ENCODE data around the gene TANK.

The TANK gene

GRCh38 chr2:161233858-161234431 lies 73.7 kb downstream of the TANK start:
- no peak for DNase-seq

GRCh38 chr2:161234627-161235026 lies 74.4 kb downstream of the TANK start:
- DNase-seq: no peak

- peak in 1 of 2 donors; percentile 48 for DNase-seq
Observed at GRCh38 chr2:161237392-161238264, 77.4 kb downstream of the TANK start.

GRCh38 chr2:161238265-161238559 lies 78.0 kb downstream of the TANK start:
- no peak for DNase-seq

GRCh38 chr2:161238560-161239325 lies 78.5 kb downstream of the TANK start:
- DNase-seq: peak; percentile 34 to 53

GRCh38 chr2:161239326-161240109 lies 79.3 kb downstream of the TANK start:
- no peak for DNase-seq

GRCh38 chr2:161241894-161242293 lies 81.7 kb downstream of the TANK start:
- DNase-seq: no peak

- DNase-seq: no peak
Observed at GRCh38 chr2:161243312-161243711, 83.1 kb downstream of the TANK start.

GRCh38 chr2:161243905-161244304 lies 83.7 kb downstream of the TANK start:
- DNase-seq: no peak

- DNase-seq: peak; percentile 79 to 83
Observed at GRCh38 chr2:161244387-161245260, 84.4 kb downstream of the TANK start.

GRCh38 chr2:161245261-161245553 lies 85.0 kb downstream of the TANK start:
- no peak for DNase-seq

- no peak for DNase-seq
Observed at GRCh38 chr2:161245671-161246070, 85.4 kb downstream of the TANK start.

- DNase-seq: no peak
Observed at GRCh38 chr2:161246281-161246680, 86.1 kb downstream of the TANK start.

- DNase-seq: peak in 1 of 2 donors; percentile 46
Observed at GRCh38 chr2:161250864-161251436, 90.7 kb downstream of the TANK start.

GRCh38 chr2:161257123-161257952 lies 97.1 kb downstream of the TANK start:
- DNase-seq: no peak

- no peak for DNase-seq
Observed at GRCh38 chr2:161265874-161266273, 105.6 kb downstream of the TANK start.

GRCh38 chr2:161269111-161269510 lies 108.9 kb downstream of the TANK start:
- DNase-seq: no peak

- peak in 1 of 2 donors; percentile 70 for DNase-seq
Observed at GRCh38 chr2:161273038-161273760, 113.0 kb downstream of the TANK start.

- peak in 1 of 2 donors; percentile 14 for DNase-seq
Observed at GRCh38 chr2:161278564-161279229, 118.5 kb downstream of the TANK start.

Data from CD4-positive, alpha-beta T cell treated with Interleukin-4 for 1 hour (primary cell).